ENCODE measurements around the gene KHSRP.

GRCh38 chr19:6413721-6414643 is 10.6 kb downstream of the KHSRP start:
- TF ChIP-seq CTCF (IDR thresholded peaks at IDR 0.05) (no peak), POLR2AphosphoS5 (IDR thresholded peaks at IDR 0.05; ENCODE audit: insufficient read depth in 1 of 2, low read depth in 1 of 2) (no peak)

Data from vagina (tissue), 2 donors.